ENCODE measurements around the gene DCBLD2. TPM values are rescaled to one million over a fixed set of nuclear protein-coding genes. Genes with fewer than 3 reads are reported as not detected.
"Not testable (repeated sequence)": the region's sequence is repeated elsewhere in the genome, so short reads cannot be mapped to it uniquely, and the experiment has no call there.

The DCBLD2 gene
- total and polyA plus RNA-seq, 11 donors, result 10.9 to 76.6 (median 62.0) TPM

DNA sequence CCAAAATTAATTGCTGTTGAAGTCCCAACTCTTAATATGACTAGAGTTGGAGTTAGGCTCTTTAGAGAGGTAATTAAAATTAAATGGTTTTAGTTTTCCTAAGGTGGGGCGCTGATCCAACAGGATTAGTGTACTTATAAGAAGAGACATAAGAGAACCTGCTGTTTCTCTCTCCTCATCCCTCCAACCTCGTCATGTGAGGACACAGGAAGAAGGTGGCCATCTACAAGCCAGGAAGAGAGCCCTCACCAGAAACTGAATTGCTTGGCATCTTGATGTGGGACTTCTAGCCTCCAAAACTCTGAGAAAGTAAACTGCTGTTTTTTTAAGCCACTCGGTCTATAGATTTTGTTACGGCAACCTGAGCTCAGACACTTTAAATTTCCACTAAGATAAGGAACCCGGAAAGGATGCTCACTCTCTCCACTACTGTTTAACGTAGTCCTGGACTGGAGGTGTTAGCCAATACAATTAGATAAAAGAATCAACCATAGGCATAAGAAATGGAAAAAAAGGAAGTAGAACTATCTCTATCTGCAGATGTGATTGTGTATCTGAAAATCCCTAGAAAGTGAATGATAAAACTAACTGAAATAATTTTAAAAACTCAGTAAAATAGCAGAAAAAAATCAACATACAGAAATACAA is 26.8 kb downstream of the DCBLD2 start:
- intact Hi-C loops (cut with DNase I), result no loop called here
- 67 to 84% (median 79%) methylated on average over 6 of the region's 6 CpGs for WGBS, 4 donors
- Histone ChIP-seq H3K9me3 (no peaks in the 10 kb centered on the region), H3K36me3 (peaks cover 0 to 6% (median 0%) of the 10 kb centered on the region in 9 donors), H3K27ac (no peak overlapping the region), H3K27me3 (no peaks in the 10 kb centered on the region), H3K4me3 (no peak overlapping the region), H3K4me1 (peaks cover 0 to 12% (median 0%) of the 10 kb centered on the region in 12 donors)
- no peak for ATAC-seq
- no peak for TF ChIP-seq POLR2A (IDR thresholded peaks at IDR 0.05)
- TF ChIP-seq, protein P1, sequence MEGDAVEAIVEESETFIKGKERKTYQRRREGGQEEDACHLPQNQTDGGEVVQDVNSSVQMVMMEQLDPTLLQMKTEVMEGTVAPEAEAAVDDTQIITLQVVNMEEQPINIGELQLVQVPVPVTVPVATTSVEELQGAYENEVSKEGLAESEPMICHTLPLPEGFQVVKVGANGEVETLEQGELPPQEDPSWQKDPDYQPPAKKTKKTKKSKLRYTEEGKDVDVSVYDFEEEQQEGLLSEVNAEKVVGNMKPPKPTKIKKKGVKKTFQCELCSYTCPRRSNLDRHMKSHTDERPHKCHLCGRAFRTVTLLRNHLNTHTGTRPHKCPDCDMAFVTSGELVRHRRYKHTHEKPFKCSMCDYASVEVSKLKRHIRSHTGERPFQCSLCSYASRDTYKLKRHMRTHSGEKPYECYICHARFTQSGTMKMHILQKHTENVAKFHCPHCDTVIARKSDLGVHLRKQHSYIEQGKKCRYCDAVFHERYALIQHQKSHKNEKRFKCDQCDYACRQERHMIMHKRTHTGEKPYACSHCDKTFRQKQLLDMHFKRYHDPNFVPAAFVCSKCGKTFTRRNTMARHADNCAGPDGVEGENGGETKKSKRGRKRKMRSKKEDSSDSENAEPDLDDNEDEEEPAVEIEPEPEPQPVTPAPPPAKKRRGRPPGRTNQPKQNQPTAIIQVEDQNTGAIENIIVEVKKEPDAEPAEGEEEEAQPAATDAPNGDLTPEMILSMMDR (IDR thresholded peaks at IDR 0.05), result no peak
- no peak for DNase-seq

DNA sequence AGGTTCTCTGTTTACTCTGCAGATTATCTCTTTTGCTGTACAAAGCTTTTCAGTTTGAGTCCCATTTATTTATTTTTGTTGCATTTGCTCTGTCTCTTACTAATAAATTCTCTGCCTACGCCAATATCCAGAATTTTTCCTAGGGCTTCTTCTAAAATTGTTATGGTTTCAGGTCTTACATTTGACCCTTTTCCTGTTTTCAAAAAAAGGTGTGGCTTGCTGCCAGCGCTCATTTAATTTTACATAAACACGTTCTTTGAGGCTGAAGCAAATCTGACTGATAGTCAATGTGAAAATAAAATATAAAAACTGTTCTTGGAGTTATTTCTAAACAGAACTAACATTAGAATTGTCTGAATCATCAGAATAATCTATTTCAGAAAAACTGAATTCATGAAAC is 32.1 kb downstream of the DCBLD2 start:
- WGBS, 4 donors, result 79 to 85% (median 81%) methylated on average over 3 of the region's 3 CpGs
- TF ChIP-seq, protein P1 (IDR thresholded peaks at IDR 0.05), result no peak
- TF ChIP-seq POLR2A (IDR thresholded peaks at IDR 0.05), result no peak
- Histone ChIP-seq H3K27ac (no peak overlapping the region), H3K9me3 (peaks cover 0 to 18% (median 0%) of the 10 kb centered on the region in 12 donors), H3K4me1 (peaks cover 0 to 12% (median 1%) of the 10 kb centered on the region in 12 donors), H3K36me3 (peaks cover 0 to 6% (median 0%) of the 10 kb centered on the region in 9 donors), H3K4me3 (no peak overlapping the region), H3K27me3 (no peaks in the 10 kb centered on the region)
- intact Hi-C loops (cut with DNase I), result no loop called here
- DNase-seq (no peak), ATAC-seq (no peak)

DNA sequence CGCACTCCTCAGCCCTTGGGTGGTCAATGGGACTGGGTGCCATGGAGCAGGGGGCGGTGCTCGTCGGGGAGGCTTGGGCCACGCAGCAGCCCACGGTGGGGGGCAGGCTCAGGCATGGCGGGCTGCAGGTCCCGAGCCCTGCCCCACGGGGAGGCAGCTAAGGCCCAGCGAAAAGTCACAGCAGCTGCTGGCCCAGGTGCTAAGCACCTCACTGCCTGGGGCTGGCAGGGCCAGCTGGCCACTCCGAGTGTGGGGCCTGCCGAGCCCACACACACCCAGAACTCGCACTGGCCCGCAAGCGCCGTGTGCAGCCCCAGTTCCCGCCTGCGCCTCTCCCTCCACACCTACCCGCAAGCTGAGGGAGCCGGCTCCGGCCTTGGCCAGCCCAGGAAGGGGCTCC is 43.5 kb downstream of the DCBLD2 start:
- WGBS, 4 donors, result 84 to 99% (median 98%) methylated on average over 15 to 21 of the region's 21 CpGs
- Histone ChIP-seq H3K9me3 (peaks cover 0 to 37% (median 0%) of the 10 kb centered on the region in 12 donors), H3K36me3 (peaks cover 0 to 20% (median 0%) of the 10 kb centered on the region in 9 donors)
- H3K4me1 ChIP-seq; DNase-seq; H3K27ac ChIP-seq; H3K4me3 ChIP-seq; intact Hi-C loops (cut with DNase I); ATAC-seq; H3K27me3 ChIP-seq: not testable (repeated sequence)

DNA sequence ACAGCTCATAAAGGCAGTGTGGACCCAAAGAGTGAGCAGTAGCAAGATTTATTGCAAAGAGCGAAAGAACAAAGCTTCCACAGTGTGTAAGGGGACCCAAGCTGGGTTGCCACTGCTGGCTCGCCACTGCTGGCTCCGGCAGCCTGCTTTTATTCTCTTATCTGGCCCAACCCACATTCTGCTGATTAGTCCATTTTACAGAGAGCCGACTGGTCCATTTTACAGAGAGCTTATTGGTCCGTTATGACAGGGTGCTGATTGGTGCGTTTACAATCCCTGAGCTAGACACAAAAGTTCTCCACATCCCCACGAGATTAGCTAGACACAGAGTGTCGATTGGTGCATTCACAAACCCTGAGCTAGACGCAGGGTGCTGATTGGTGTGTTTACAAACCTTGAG is 44.2 kb downstream of the DCBLD2 start:
- 88 to 98% (median 97%) methylated on average over 9 of the region's 9 CpGs for WGBS, 4 donors
- H3K4me3 ChIP-seq; intact Hi-C loops (cut with DNase I); H3K27me3 ChIP-seq; ATAC-seq; DNase-seq; H3K27ac ChIP-seq; H3K4me1 ChIP-seq: not testable (repeated sequence)
- peaks cover 0 to 37% (median 0%) of the 10 kb centered on the region in 12 donors for H3K9me3 ChIP-seq
- H3K36me3 ChIP-seq, result peaks cover 0 to 20% (median 0%) of the 10 kb centered on the region in 9 donors

DNA sequence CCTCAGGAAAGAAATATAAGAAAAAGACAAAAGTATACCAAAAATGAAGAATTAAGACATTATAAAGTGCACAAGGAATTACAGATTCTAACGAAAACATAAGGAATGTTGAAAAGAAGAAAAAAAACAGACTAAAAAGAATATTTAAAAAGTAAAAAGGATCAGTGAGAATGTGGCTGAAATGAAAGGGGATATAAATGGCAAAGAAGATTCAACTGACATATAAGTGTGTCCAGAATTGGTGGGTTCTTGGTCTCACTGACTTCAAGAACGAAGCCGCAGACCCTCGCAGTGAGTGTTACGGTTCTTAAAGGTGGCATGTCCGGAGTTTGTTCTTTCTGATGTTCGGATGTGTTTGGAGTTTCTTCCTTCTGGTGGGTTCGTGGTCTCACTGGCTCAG is 44.8 kb downstream of the DCBLD2 start:
- Histone ChIP-seq H3K4me3 (no peak overlapping the region), H3K4me1 (peaks cover 0 to 7% (median 0%) of the 10 kb centered on the region in 12 donors), H3K27ac (no peak overlapping the region), H3K36me3 (peaks cover 0 to 20% (median 0%) of the 10 kb centered on the region in 9 donors), H3K9me3 (peaks cover 0 to 33% (median 0%) of the 10 kb centered on the region in 12 donors), H3K27me3 (no peaks in the 10 kb centered on the region)
- TF ChIP-seq, protein P1 (IDR thresholded peaks at IDR 0.05), result no peak
- TF ChIP-seq POLR2A (IDR thresholded peaks at IDR 0.05), result no peak
- intact Hi-C loops (cut with DNase I), result no loop called here
- DNase-seq, result no peak
- no peak for ATAC-seq
- WGBS, 4 donors, result 83 to 98% (median 96%) methylated on average over 8 of the region's 8 CpGs

Measured in heart left ventricle (tissue), 16 donors.